Endodermal cell (in vitro differentiated cells): ENCODE measurements around the gene LMCD1. TPM values are rescaled to one million over a fixed set of nuclear protein-coding genes. Genes with fewer than 3 reads are reported as not detected.

ENCODE experiments used
- DNase-seq: peaks from one replicate; pipeline ENCODE4 v3.0.0-alpha.2; 2017
- H3K27ac ChIP-seq: 2 replicates; pipeline ENCODE4 v1.5.1; 2013; ENCODE audit warnings: mild to moderate bottlenecking, low read depth, low read length, moderate library complexity
- H3K27me3 ChIP-seq: 2 replicates; pipeline ENCODE4 v1.6.1; 2013; ENCODE audit warnings: mild to moderate bottlenecking, low read length, moderate library complexity; ENCODE audit not compliant: insufficient read depth, control insufficient read depth, poor library complexity, severe bottlenecking
- H3K36me3 ChIP-seq: 2 replicates; pipeline ENCODE4 v1.7.0; 2013; ENCODE audit warnings: mild to moderate bottlenecking, low read length, moderate library complexity; ENCODE audit not compliant: control insufficient read depth, insufficient read depth
- H3K4me1 ChIP-seq: one replicate; pipeline ENCODE4 v1.7.0; 2013; ENCODE audit warnings: low read length; ENCODE audit not compliant: control insufficient read depth, insufficient read depth
- H3K4me3 ChIP-seq: 2 replicates; pipeline ENCODE4 v1.5.1; 2013; ENCODE audit warnings: mild to moderate bottlenecking, low read length, moderate library complexity
- H3K9ac ChIP-seq: 2 replicates; pipeline ENCODE4 v1.6.1; 2013; ENCODE audit warnings: mild to moderate bottlenecking, low read length, moderate library complexity; ENCODE audit not compliant: poor library complexity, severe bottlenecking; ENCODE audit errors: extremely low read depth
- H3K9me3 ChIP-seq: 2 replicates; pipeline ENCODE4 v1.6.1; 2013; ENCODE audit warnings: mild to moderate bottlenecking, low read length, moderate library complexity; ENCODE audit not compliant: control insufficient read depth
- H3K27ac Mint-ChIP-seq: 2 replicates; pipeline ENCODE4 v1.8.0; 2020; ENCODE audit warnings: mixed read lengths
- H3K27me3 Mint-ChIP-seq: 2 replicates; pipeline ENCODE4 v1.8.0; 2021; ENCODE audit warnings: mild to moderate bottlenecking, mixed read lengths; ENCODE audit not compliant: insufficient read depth
- H3K36me3 Mint-ChIP-seq: 2 replicates; pipeline ENCODE4 v1.8.0; 2020; ENCODE audit warnings: low read depth, mixed read lengths
- H3K4me1 Mint-ChIP-seq: 2 replicates; pipeline ENCODE4 v1.8.0; 2020; ENCODE audit warnings: mixed read lengths
- H3K4me3 Mint-ChIP-seq: 2 replicates; pipeline ENCODE4 v1.8.0; 2020; ENCODE audit warnings: mild to moderate bottlenecking, moderate library complexity, mixed read lengths
- H3K9me3 Mint-ChIP-seq: 2 replicates; pipeline ENCODE4 v1.8.0; 2020; ENCODE audit warnings: mild to moderate bottlenecking, mixed read lengths
- WGBS, 2 experiments: methylation state at CpG; one replicate each; pipeline versions ENCODE4 v1.1.5 to v1.1.7; 2013; ENCODE audit warnings: missing lambda C conversion rate in 2 of 2, mixed read lengths in 1 of 2; ENCODE audit not compliant: insufficient coverage in 1 of 2, insufficient read length in 1 of 2; 5-methylcytosine and 5-hydroxymethylcytosine counted together
- total RNA-seq, 2 donors: library from RNA; stranded (reverse); fragmentation: NEBNext Ultra II Directional in 1 of 2; extraction: Animal tissue kit (Norgen Biotek cat#: 25700) in 1 of 2; gene quantifications; 2 replicates in 1 of 2; 3 replicates in 1 of 2; pipeline ENCODE4 v1.2.1, GENCODE V29; 2021
- TF ChIP-seq, protein P1 (sequence below): fragments of 200-600 bp; sonication (generic); conservative IDR thresholded peaks from 2 replicates; pipeline ENCODE4 v1.5.0; 2021; ENCODE audit warnings: antibody characterized with exemption, mild to moderate bottlenecking

LMCD1 gene
- total RNA-seq, 2 donors from 2014 or later, result 20.7 to 35.7 TPM

DNA sequence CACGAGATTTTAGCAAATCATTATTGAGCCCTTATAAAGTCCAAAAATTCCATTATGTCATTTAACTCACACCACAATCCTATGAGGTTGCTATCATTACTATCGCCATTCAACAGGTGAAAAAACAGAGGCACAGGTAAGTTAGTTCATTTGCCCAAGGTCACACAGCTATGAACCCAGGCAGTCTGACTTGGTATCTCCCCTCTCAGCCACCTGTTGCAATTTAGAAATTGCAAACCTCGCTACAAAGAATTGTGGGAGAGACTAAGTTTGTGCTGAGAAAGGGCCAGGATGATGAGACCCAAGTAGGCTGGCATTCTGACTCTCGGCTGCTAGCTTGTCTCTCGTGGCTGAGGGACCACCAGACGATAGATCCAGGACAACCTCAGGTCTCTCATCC lies 57.7 kb downstream of the LMCD1 start:
- DNase-seq, result no peak
- Histone ChIP-seq H3K27ac (no peak overlapping the region), H3K4me1 (no peaks in the 10 kb centered on the region), H3K4me3 (no peak overlapping the region), H3K9ac (no peak overlapping the region), H3K27me3 (no peaks in the 10 kb centered on the region), H3K36me3 (peaks cover 69% of the 10 kb centered on the region), H3K9me3 (no peaks in the 10 kb centered on the region)
- Mint-ChIP-seq H3K4me3 (no peak overlapping the region), H3K27me3 (no peaks in the 10 kb centered on the region), H3K9me3 (no peaks in the 10 kb centered on the region), H3K36me3 (peaks cover 30% of the 10 kb centered on the region), H3K27ac (no peak overlapping the region), H3K4me1 (peaks cover 17% of the 10 kb centered on the region)
- 90 to 94% methylated on average over 5 to 6 of the region's 6 CpGs for WGBS, 2 experiments
- TF ChIP-seq, protein P1, sequence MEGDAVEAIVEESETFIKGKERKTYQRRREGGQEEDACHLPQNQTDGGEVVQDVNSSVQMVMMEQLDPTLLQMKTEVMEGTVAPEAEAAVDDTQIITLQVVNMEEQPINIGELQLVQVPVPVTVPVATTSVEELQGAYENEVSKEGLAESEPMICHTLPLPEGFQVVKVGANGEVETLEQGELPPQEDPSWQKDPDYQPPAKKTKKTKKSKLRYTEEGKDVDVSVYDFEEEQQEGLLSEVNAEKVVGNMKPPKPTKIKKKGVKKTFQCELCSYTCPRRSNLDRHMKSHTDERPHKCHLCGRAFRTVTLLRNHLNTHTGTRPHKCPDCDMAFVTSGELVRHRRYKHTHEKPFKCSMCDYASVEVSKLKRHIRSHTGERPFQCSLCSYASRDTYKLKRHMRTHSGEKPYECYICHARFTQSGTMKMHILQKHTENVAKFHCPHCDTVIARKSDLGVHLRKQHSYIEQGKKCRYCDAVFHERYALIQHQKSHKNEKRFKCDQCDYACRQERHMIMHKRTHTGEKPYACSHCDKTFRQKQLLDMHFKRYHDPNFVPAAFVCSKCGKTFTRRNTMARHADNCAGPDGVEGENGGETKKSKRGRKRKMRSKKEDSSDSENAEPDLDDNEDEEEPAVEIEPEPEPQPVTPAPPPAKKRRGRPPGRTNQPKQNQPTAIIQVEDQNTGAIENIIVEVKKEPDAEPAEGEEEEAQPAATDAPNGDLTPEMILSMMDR, result no peak

DNA sequence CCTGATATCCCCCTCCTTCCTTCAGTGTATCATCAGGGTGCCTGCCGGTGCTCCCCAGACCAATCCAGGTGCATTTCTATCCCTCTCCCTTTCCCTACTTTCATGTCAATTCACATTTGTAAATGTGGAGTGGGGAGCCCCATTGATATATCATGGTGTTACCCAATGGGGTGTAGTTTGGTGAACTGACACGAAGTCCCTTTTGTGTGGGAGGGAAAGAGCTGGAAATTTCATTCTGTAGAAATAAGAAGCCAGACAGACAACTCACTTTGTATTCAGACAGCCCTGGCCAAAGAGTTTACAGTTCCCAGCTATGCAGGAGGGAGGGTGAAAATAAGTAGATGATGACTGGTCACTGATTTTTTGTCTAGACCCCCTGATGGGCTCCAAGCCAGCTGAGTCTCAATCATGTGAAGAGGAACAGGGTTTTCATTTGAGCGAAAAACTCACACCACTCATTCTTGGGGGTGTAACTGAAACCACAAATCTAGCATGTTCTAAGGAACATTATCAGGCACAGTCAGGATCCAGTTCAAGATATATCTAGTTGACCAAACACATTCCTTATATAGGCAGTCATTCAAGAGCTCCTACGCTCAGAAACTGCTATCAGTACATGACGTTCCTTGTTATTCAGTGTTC lies 58.9 kb downstream of the LMCD1 start:
- Mint-ChIP-seq H3K4me3 (no peak overlapping the region), H3K9me3 (no peaks in the 10 kb centered on the region), H3K27ac (no peak overlapping the region), H3K27me3 (no peaks in the 10 kb centered on the region), H3K36me3 (peaks cover 36% of the 10 kb centered on the region), H3K4me1 (peaks cover 17% of the 10 kb centered on the region)
- H3K9me3 ChIP-seq, result no peaks in the 10 kb centered on the region
- TF ChIP-seq, protein P1, result no peak
- WGBS, 2 experiments, result 90 to 100% methylated on average over 1 to 4 of the region's 5 CpGs
- peak; percentile 63 for DNase-seq
- no peaks in the 10 kb centered on the region for H3K4me1 ChIP-seq
- H3K27me3 ChIP-seq, result no peaks in the 10 kb centered on the region
- peak overlapping the region; percentile 35 for H3K27ac ChIP-seq
- no peak overlapping the region for H3K4me3 ChIP-seq
- no peak overlapping the region for H3K9ac ChIP-seq
- peaks cover 79% of the 10 kb centered on the region for H3K36me3 ChIP-seq

DNA sequence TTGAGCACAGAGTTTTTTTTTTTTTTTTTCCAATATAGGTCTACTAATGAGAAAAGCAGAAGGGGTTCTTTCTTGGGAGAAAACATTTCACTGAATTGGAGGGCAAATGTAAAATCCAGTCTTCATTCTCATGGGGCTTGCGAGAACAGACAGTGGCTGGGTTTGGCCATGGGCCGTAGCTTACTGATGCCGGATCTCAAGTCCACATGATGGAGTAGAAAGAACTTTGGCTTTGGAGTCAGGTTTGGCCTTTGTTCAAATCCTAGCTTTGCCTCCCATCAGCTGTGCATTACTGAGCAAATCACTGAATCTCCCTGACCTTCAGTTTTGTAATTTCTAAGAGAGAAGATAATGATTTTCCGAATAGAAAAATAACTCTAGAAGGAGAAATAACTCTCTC lies 59.7 kb downstream of the LMCD1 start:
- Histone ChIP-seq H3K36me3 (peaks cover 80% of the 10 kb centered on the region), H3K9ac (no peak overlapping the region), H3K4me1 (no peaks in the 10 kb centered on the region), H3K27me3 (no peaks in the 10 kb centered on the region), H3K4me3 (no peak overlapping the region), H3K9me3 (no peaks in the 10 kb centered on the region), H3K27ac (no peak overlapping the region)
- WGBS, 2 experiments, result 94 to 96% methylated on average over 4 of the region's 4 CpGs
- H3K9me3 Mint-ChIP-seq, result no peaks in the 10 kb centered on the region
- TF ChIP-seq, protein P1, result no peak
- no peak for DNase-seq
- H3K27me3 Mint-ChIP-seq, result no peaks in the 10 kb centered on the region
- no peak overlapping the region for H3K4me3 Mint-ChIP-seq
- peaks cover 32% of the 10 kb centered on the region for H3K36me3 Mint-ChIP-seq
- H3K27ac Mint-ChIP-seq, result no peak overlapping the region
- peaks cover 17% of the 10 kb centered on the region for H3K4me1 Mint-ChIP-seq
